Natural killer cell treated with Interleukin-12 subunit alpha and Interleukin-12 subunit beta and Interleukin-15 and Interleukin-18, amount 100 ng/mL, for 72 hours (primary cell): ENCODE measurements around the gene MBNL1. TPM values are rescaled to one million over a fixed set of nuclear protein-coding genes. Genes with fewer than 3 reads are reported as not detected.
A peak's percentile ranks its signal among the peaks of the same experiment; 100 is the strongest.

ENCODE experiments used
- ATAC-seq, 2 donors: fragments of 150-1000 bp; cut with Tn5 transposase in 1 of 2; sonication (Bioruptor Pico), chemical (Tn5 transposase) in 1 of 2; 2 replicates each; pipeline ENCODE4 v1.10.0; 2021
- DNase-seq: peaks from one replicate; pipeline ENCODE4 v3.0.0; 2022; ENCODE audit warnings: low spot score
- H3K27ac Mint-ChIP-seq, 2 donors: 1 replicate in 1 of 2; 2 replicates in 1 of 2; pipeline ENCODE4 v1.8.0; 2022; ENCODE audit warnings: mixed read lengths in 2 of 2, mild to moderate bottlenecking in 1 of 2, moderate library complexity in 1 of 2
- H3K27me3 Mint-ChIP-seq, 2 donors: 1 replicate in 1 of 2; 2 replicates in 1 of 2; pipeline ENCODE4 v1.8.0; 2022; ENCODE audit warnings: mixed read lengths in 2 of 2
- H3K36me3 Mint-ChIP-seq: one replicate; pipeline ENCODE4 v1.8.0; 2022; ENCODE audit warnings: mixed read lengths
- H3K4me1 Mint-ChIP-seq, 2 donors: 1 replicate in 1 of 2; 2 replicates in 1 of 2; pipeline ENCODE4 v1.8.0; 2022; ENCODE audit warnings: low read depth in 2 of 2, mixed read lengths in 2 of 2, mild to moderate bottlenecking in 1 of 2
- H3K4me3 Mint-ChIP-seq: one replicate; pipeline ENCODE4 v1.8.0; 2022; ENCODE audit warnings: mixed read lengths
- H3K9me3 Mint-ChIP-seq: 2 replicates; pipeline ENCODE4 v1.8.0; 2022; ENCODE audit warnings: mixed read lengths
- total RNA-seq, 2 donors: library from RNA; stranded (reverse); gene quantifications; one replicate each; pipeline ENCODE4 v1.2.3, GENCODE V29; 2022

MBNL1 gene
- total RNA-seq, 2 donors from 2014 or later = 353 to 509 TPM

DNA sequence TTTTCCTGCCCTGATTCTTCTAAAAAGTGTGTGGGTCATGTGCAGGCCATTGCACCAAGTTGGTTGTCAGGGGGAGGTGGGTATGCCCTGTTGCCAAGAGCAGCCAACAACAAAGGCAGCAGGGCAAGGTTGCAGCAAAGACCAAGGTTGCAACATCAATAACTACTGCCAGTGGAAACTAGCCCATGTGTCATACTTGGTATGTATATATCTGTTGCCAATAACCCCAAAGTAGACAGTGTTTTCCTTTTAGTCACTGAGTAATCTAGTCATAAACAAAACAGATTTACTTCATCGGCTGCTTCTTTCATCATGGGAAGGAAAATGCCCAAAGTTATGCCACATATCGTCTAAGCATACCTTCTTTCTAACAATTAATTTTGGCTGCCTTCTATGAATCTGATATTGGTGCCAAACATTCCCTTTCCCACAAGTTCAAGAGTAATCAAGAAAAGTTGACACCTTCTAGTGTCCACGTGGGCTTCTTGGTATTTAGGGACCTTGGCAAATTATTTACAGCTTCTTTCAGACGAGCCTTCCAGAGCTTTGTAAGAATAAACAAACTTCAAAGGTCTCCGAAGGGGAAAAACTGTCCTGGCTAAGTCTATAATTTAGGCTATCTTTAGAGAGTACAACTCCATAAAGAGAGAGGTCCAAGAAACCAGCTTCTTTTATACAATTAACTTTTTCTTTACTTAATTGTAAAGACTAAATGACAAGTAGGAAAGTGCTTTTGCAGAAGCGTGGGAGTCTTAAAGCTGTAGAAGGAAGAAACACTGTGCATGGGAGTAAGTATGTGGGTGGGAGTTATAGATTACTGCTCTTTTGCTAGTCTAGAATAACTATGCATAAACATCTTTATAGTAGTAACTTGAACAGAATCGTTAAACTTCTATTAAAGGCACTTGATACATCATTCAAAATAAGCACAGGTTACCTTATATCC lies 10.0 kb upstream of the MBNL1 start:
- Mint-ChIP-seq H3K4me3 (peak overlapping the region; percentile 75), H3K36me3 (no peaks in the 10 kb centered on the region), H3K27me3 (no peaks in the 10 kb centered on the region), H3K4me1 (peaks cover 61 to 87% of the 10 kb centered on the region in 2 donors), H3K27ac (peak overlapping the region; percentile 96 to 97), H3K9me3 (peaks cover 3% of the 10 kb centered on the region)
- peak; percentile 89 for DNase-seq
- ATAC-seq = peak; percentile 85 to 94

DNA sequence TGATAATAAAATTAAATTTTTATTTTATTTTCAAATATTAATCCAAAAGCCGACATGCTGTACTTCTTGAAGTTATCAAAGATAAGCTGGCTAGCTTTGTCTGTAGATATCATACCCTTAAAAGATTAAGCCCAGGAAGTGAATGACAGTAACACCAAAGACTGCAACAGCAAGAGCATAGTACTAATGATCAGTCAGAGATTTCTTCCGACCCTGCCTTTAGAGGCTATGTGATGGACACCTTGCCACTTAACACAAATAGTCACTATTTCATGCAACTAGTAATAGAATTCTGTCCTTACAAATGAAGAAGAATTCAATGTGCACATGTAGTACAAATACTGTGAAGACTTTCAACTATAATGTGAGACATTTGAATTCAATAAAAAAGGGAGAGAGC lies 9.3 kb upstream of the MBNL1 start:
- ATAC-seq (no peak), DNase-seq (peak; percentile 54)
- no peaks in the 10 kb centered on the region for H3K36me3 Mint-ChIP-seq
- peak overlapping the region; percentile 96 to 97 for H3K27ac Mint-ChIP-seq
- H3K27me3 Mint-ChIP-seq = no peaks in the 10 kb centered on the region
- H3K9me3 Mint-ChIP-seq = peaks cover 3% of the 10 kb centered on the region
- peak overlapping the region; percentile 75 for H3K4me3 Mint-ChIP-seq
- peaks cover 61 to 87% of the 10 kb centered on the region in 2 donors for H3K4me1 Mint-ChIP-seq

DNA sequence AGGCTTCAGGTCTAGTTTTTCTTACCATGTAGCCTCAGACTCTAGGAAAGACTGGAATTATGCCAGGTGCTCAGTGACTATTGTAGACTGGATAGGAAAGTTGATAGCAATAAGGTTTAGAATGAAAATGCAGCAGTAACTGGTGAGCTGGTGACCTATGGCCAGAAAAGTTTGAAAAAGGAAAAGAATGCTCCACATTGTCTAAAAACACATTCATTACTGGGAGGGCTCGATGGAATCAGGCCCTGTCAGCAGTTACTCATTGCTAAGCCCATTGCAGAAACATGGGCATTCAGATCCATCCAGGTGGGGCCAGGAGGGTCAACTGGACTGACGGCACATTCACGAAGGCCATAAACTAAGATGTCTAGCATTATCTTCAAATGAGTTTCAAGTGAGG lies 8.7 kb upstream of the MBNL1 start:
- no peaks in the 10 kb centered on the region for H3K27me3 Mint-ChIP-seq
- DNase-seq (peak; percentile 54), ATAC-seq (no peak)
- H3K36me3 Mint-ChIP-seq = no peaks in the 10 kb centered on the region
- peak overlapping the region; percentile 96 to 97 for H3K27ac Mint-ChIP-seq
- H3K9me3 Mint-ChIP-seq = peaks cover 3% of the 10 kb centered on the region
- H3K4me1 Mint-ChIP-seq = peaks cover 61 to 84% of the 10 kb centered on the region in 2 donors
- peak overlapping the region; percentile 75 for H3K4me3 Mint-ChIP-seq

DNA sequence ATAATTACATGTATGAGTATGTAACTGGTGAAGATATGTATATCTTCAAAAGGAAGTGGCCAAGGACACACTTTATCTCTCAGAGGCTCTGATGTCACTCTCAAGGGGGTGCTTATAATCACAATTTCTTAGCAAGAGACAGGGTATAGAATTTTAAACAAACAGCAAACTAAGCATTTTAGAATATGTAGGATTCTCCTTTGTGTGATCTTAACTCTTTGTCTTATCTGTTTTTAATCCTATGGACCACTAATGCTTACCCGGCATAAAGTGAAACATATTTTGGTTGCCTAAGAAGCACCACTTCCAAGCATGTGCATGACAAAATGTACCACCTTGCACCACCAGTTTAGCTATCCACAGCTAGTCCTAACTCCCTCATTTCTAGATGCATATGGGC lies 8.2 kb upstream of the MBNL1 start:
- Mint-ChIP-seq H3K36me3 (no peaks in the 10 kb centered on the region), H3K4me1 (peaks cover 58 to 79% of the 10 kb centered on the region in 2 donors), H3K4me3 (peak overlapping the region; percentile 28), H3K27ac (peak overlapping the region; percentile 96 to 97), H3K27me3 (no peaks in the 10 kb centered on the region), H3K9me3 (peaks cover 3% of the 10 kb centered on the region)
- DNase-seq (no peak), ATAC-seq (no peak)

DNA sequence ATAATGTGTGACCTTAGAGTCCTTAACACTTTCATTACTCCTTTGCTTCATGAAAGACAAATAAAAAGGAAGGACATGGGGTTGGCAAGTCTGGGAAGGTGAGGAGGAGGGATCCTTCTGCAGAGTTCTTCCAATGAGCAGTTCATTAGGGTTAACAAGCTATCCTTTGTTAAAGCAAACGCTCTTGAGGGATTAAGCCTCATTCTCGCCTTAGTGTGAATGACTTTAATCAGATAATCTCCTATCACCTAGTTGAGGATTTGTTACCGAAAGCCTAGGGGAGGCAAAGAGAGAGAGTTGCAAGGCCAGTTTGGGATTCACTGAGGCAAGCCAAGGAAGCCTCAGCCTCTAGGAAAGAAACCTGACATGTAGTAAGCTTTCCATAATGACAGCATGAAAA lies 7.4 kb upstream of the MBNL1 start:
- ATAC-seq (no peak), DNase-seq (no peak)
- Mint-ChIP-seq H3K36me3 (no peaks in the 10 kb centered on the region), H3K4me1 (peaks cover 57 to 76% of the 10 kb centered on the region in 2 donors), H3K9me3 (peaks cover 3% of the 10 kb centered on the region), H3K27ac (peak overlapping the region; percentile 96 to 97), H3K4me3 (no peak overlapping the region), H3K27me3 (no peaks in the 10 kb centered on the region)

DNA sequence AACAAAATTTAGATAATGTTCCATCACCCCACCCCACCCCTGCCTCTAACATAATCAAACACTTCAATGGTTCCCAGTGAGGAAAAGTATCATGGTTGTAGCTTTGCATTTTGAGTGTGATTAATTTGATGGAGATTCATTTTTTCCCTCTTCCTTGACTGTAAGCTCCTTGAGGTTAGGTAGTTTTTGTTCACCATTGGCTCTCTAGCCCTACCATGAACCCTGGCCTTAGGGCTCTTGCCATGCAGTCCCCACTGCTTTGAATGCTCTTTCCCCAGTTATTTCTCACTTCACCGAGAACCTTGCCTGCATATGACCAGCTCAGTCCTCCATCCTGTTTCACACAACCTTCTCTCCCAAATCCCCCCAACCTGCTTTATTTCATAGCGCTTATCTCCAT lies 5.0 kb upstream of the MBNL1 start:
- peaks cover 56 to 77% of the 10 kb centered on the region in 2 donors for H3K4me1 Mint-ChIP-seq
- DNase-seq (no peak), ATAC-seq (no peak)
- H3K27me3 Mint-ChIP-seq = no peaks in the 10 kb centered on the region
- H3K4me3 Mint-ChIP-seq = peak overlapping the region; percentile 22
- no peaks in the 10 kb centered on the region for H3K36me3 Mint-ChIP-seq
- H3K9me3 Mint-ChIP-seq = peaks cover 3% of the 10 kb centered on the region
- peak overlapping the region; percentile 84 to 90 for H3K27ac Mint-ChIP-seq

DNA sequence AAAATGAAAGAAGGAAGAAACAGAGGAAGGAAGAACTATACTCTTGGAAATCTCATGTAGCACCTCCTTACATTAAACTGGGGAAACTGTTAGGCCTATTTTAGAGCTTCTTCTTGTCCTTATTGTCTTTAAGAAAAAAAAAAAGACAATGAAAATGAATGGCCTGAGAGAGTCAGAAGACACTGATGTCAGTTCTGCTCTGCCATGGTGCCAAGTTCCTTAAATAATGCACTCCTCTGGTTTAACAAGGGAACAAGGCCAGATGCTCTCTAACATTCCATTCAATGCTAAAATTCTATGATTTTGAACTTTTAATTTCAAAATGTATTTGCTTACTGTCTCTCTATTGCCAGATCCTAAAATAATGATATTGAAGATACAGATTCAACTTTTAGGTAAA lies 4.4 kb upstream of the MBNL1 start:
- no peak for ATAC-seq
- Mint-ChIP-seq H3K27me3 (no peaks in the 10 kb centered on the region), H3K4me1 (peaks cover 50 to 70% of the 10 kb centered on the region in 2 donors), H3K36me3 (no peaks in the 10 kb centered on the region), H3K9me3 (peaks cover 3% of the 10 kb centered on the region), H3K27ac (peak overlapping the region; percentile 84 to 90), H3K4me3 (peak overlapping the region; percentile 22)
- no peak for DNase-seq

DNA sequence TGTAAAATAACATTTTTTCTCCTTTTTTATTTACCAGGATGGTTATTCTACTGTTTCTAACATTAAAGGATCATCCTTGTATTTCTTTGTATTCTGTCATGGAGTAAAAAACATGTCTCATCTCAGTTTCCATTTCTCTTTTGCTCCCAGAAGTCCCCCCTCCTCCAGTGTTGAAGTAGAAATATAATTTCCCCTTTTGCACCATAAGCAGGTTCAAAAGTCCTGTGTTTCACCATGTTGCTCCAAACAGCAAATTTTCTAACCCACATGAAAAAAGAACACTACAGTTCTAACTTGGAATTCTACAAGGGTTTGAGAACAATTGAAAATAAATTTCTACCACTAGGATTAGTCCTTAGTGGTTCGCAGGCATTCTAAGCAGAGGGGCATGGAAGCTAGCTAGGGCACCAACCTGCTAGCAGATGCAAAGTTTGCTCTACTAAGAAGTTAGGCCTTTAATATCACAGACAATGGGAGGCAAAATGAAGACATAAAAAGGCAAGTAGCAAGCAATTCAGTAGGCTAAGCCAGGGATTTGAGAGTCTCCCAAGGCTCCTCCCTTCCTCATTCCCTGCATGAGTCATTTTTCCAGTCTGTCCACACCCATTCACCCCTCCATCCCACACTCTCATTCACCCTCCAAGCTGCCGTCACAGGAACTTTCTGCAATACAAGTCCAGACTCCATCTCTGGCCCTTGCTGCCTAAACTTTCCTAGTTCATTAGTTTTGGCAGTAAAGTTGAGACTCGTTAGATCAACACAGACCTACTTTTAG lies 2.3 kb upstream of the MBNL1 start:
- peaks cover 3% of the 10 kb centered on the region for H3K9me3 Mint-ChIP-seq

DNA sequence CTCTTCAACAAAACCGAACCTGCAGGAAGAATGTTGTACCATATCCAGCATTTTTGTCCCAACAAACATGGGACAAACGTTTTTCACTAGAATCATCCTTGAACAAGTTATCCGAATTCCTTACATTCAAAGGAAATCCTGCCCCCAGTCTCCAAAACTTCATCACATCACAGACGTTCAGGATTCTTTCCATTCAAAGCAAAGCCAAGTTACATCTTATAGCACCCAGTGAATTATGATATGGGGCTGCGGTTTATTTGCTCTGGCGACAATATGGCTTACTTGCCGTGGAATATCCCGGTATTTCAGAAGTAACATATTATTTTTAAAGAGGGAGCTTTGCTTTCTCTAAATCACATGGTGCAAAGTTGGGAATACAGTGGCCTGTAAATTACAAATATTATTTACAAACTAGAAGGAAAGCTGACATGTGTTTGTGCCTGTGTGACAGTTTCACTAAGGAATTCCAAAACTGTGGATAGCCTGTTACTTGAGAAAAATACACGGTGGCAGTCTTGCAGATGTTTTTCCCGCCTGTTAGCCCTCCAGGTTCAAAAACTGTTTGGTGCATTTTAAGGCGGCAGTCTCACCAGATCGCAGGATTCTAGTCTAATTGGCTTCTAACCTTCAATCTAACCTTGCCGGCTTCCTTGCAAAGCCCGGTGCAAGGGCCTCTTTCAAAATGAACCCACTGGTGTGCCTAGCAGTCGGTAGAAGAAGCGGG lies 736 bp upstream of the MBNL1 start:
- no peaks in the 10 kb centered on the region for H3K9me3 Mint-ChIP-seq
- DNase-seq (no peak), ATAC-seq (no peak)
- H3K36me3 Mint-ChIP-seq = peaks cover 22% of the 10 kb centered on the region
- H3K27me3 Mint-ChIP-seq = no peaks in the 10 kb centered on the region
- H3K4me1 Mint-ChIP-seq = peaks cover 43 to 67% of the 10 kb centered on the region in 2 donors
- H3K27ac Mint-ChIP-seq = peak overlapping the region; percentile 84 to 90
- peak overlapping the region; percentile 76 for H3K4me3 Mint-ChIP-seq

More for the DNA sequence above, 2.3 kb upstream of the MBNL1 start:
- Mint-ChIP-seq H3K4me1 (peaks cover 37 to 62% of the 10 kb centered on the region in 2 donors), H3K27me3 (no peaks in the 10 kb centered on the region), H3K4me3 (peak overlapping the region; percentile 76), H3K27ac (peak overlapping the region; percentile 84 to 90), H3K36me3 (peaks cover 16% of the 10 kb centered on the region)
- DNase-seq (no peak), ATAC-seq (no peak)

DNA sequence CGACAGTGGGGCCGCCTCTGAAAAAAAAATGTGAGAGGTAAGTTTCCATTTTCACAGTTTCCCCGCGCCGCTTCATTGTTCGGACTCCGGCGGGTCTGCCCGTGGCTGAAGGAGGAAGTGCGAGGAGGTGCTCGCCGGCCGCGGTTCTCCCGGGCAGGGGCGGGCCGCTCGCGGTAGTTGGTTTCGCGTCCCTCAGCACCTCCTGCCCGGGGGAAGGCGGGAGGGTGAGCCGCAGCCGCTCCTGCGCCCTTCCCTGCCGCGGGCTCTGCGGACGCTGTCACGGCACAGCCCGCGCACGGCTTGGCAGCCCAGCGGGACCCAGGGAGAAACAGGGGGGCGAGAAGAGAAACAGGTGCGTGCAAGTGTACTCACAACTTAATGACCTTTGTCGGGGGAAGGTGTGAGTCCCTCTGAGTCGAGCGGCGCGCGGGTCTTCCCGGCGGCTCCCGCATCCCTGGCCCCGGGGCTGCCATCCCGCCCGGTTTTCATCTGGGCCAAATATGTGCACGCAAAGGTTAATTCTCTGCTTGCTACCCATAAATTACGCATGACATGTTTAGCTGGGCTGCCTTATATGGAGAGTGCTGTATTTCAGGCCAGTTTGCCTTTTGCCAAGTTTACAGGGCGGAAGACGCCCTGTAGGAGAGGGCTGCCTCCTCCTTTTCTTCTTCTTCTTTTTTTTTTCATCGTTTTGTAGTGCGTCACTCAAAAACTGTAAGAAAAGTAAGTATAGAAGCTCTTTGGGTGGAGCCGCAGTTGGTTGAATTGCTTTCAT lies 514 bp downstream of the MBNL1 start:
- no peaks in the 10 kb centered on the region for H3K27me3 Mint-ChIP-seq
- H3K4me1 Mint-ChIP-seq = peaks cover 39 to 69% of the 10 kb centered on the region in 2 donors
- ATAC-seq (peak; percentile 80 to 87), DNase-seq (no peak)
- peaks cover 25% of the 10 kb centered on the region for H3K36me3 Mint-ChIP-seq
- peak overlapping the region; percentile 84 to 90 for H3K27ac Mint-ChIP-seq
- no peaks in the 10 kb centered on the region for H3K9me3 Mint-ChIP-seq
- H3K4me3 Mint-ChIP-seq = peak overlapping the region; percentile 95

DNA sequence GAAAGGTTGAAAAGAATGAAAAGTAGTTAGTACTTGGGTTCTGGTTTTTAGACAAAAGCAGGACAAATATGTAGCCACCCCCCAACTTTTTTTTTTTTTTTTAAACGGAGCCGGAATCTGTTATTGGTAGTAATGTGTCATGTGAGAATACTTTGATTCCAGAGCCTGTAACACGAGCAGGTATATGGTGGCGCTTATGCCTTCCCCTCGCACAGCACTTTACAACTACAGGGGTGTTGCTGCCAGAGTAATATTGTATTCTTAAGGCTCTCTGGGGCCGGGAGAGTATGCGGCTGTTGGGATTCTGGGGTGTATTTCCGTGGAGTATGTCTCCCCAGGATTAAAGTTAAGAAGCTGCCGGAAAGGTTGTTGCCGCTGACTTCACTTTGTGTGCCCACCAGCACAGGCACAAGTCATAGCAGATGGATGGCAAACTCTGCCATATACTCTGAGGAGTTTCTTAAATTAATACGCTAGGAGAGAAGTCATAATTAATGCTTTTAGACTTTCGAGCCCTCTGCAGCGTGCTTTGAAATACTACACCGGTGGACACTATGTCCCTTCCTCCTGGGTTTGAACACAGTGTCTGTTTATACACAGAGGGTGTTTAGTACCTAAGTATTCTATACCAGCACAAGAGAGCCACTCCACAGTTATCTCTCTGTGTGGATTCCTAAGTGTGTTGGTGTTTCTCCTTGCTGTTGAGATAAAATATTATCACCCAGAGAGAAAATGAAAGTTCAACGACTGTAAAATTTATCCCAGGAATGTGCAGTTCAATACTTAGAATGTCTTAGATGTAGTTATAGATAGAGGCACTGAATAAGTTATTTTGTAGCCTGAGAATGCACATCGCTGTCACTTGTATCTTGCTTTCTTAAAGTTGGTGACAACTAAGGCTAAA lies 1.4 kb downstream of the MBNL1 start:
- no peaks in the 10 kb centered on the region for H3K27me3 Mint-ChIP-seq
- H3K4me1 Mint-ChIP-seq = peaks cover 43 to 69% of the 10 kb centered on the region in 2 donors
- ATAC-seq (no peak), DNase-seq (no peak)
- peak overlapping the region; percentile 95 for H3K4me3 Mint-ChIP-seq
- no peaks in the 10 kb centered on the region for H3K9me3 Mint-ChIP-seq
- H3K27ac Mint-ChIP-seq = peak overlapping the region; percentile 84 to 90
- H3K36me3 Mint-ChIP-seq = peaks cover 25% of the 10 kb centered on the region

DNA sequence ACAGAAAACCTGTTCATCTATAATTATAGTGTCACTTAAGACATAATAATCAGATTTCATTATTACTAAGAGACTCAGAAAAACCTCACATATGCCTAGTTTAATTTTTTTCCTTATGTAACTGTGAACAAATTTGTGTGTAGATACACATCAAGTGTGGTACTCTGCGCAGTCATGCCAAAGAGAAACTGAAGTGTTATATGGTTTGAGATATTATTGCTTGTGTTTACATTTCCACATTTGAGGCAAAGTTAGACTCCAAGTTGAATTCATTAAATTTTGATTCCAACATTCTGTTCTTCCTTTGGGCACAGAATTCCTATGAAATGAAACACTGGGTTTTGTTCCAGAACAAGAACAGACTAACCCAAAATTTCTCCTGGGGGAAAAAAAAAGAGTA lies 2.2 kb downstream of the MBNL1 start:
- peaks cover 25% of the 10 kb centered on the region for H3K36me3 Mint-ChIP-seq

More for the DNA sequence above, 2.2 kb downstream of the MBNL1 start:
- ATAC-seq = no peak
- Mint-ChIP-seq H3K4me3 (peak overlapping the region; percentile 95), H3K4me1 (peaks cover 45 to 73% of the 10 kb centered on the region in 2 donors), H3K27ac (peak overlapping the region; percentile 84 to 90), H3K27me3 (no peaks in the 10 kb centered on the region), H3K9me3 (no peaks in the 10 kb centered on the region)
- DNase-seq = no peak
